Smooth muscle cell (in vitro differentiated cells): ENCODE results near the gene FGFBP2. TPM values are rescaled to one million over a fixed set of nuclear protein-coding genes. Genes with fewer than 3 reads are reported as not detected.

Source experiments
- DNase-seq: peaks from one replicate; lab custom pipeline; 2025; ENCODE audit not compliant: unreplicated experiment; lab: John Stamatoyannopoulos, UW
- H2AFZ ChIP-seq: fragments of 200-600 bp; sonication (generic); 2 replicates; pipeline ENCODE4 v1.6.0; 2016; ENCODE audit warnings: antibody characterized with exemption, low read depth, mild to moderate bottlenecking
- H3F3A ChIP-seq: fragments of 200-600 bp; sonication (generic); 2 replicates; pipeline ENCODE4 v1.6.0; 2017; ENCODE audit warnings: antibody characterized with exemption, low read depth
- H3K27ac ChIP-seq: fragments of 200-600 bp; sonication (generic); 2 replicates; pipeline ENCODE4 v1.5.1; 2016; ENCODE audit warnings: low read depth, mild to moderate bottlenecking
- H3K27me3 ChIP-seq: fragments of 200-600 bp; sonication (generic); 2 replicates; pipeline ENCODE4 v1.6.1; 2016; ENCODE audit warnings: low read depth, mild to moderate bottlenecking
- H3K36me3 ChIP-seq: fragments of 200-600 bp; sonication (generic); 2 replicates; pipeline ENCODE4 v1.5.1; 2016; ENCODE audit warnings: low read depth
- H3K4me1 ChIP-seq: fragments of 200-600 bp; sonication (generic); 2 replicates; pipeline ENCODE4 v1.5.1; 2016; ENCODE audit warnings: low read depth
- H3K4me2 ChIP-seq: fragments of 200-600 bp; sonication (generic); 2 replicates; pipeline ENCODE4 v1.6.0; 2016; ENCODE audit warnings: mild to moderate bottlenecking
- H3K4me3 ChIP-seq: fragments of 200-600 bp; sonication (generic); 2 replicates; pipeline ENCODE4 v1.5.1; 2016; ENCODE audit warnings: mild to moderate bottlenecking
- H3K79me2 ChIP-seq: fragments of 200-600 bp; sonication (generic); 2 replicates; pipeline ENCODE4 v1.6.0; 2016; ENCODE audit warnings: low read depth, mild to moderate bottlenecking
- H3K9ac ChIP-seq: fragments of 200-600 bp; sonication (generic); 2 replicates; pipeline ENCODE4 v1.6.0; 2016; ENCODE audit warnings: low read depth
- H3K9me3 ChIP-seq: fragments of 200-600 bp; sonication (generic); replicated peaks from 2 replicates; pipeline ENCODE4 v1.5.1; 2016; ENCODE audit warnings: low read depth
- H4K20me1 ChIP-seq: fragments of 200-600 bp; sonication (generic); 2 replicates; pipeline ENCODE4 v1.6.0; 2016; ENCODE audit warnings: low read depth
- WGBS: methylation state at CpG from one replicate; pipeline ENCODE4 v1.1.7; 2016; ENCODE audit warnings: low lambda C conversion rate; 5-methylcytosine and 5-hydroxymethylcytosine counted together
- polyA plus RNA-seq: library from polyadenylated mRNA; unstranded; fragments of >200 nt; fragmentation: Nextera tagmentation; extraction: Ambion mirVana; gene quantifications from 2 replicates; pipeline ENCODE4 v1.2.1, GENCODE V29; 2016
- total RNA-seq: library from RNA; depleted of rRNA; stranded (reverse); fragments of >200 nt; gene quantifications from 2 replicates; pipeline ENCODE4 v1.2.3, GENCODE V29; 2014
- TF ChIP-seq, protein P1 (sequence below): fragments of 200-600 bp; sonication (generic); IDR thresholded peaks from 2 replicates; pipeline ENCODE4 v1.5.1; 2017; ENCODE audit warnings: borderline replicate concordance, mild to moderate bottlenecking, antibody characterized with exemption; ENCODE audit not compliant: insufficient read depth, poor library complexity, severe bottlenecking

The FGFBP2 gene
- total and polyA plus RNA-seq, 2 experiments from 2014 or later = not detected

GRCh38 chr4:15976456-15977447 lies 13.8 kb upstream of the FGFBP2 start:
- Histone ChIP-seq H3K4me1 (no peaks in the 10 kb centered on the region), H3K79me2 (no peaks in the 10 kb centered on the region), H3K27ac (no peak overlapping the region), H3K27me3 (no peaks in the 10 kb centered on the region), H3K36me3 (no peaks in the 10 kb centered on the region), H3F3A (no peaks in the 10 kb centered on the region), H2AFZ (no peak overlapping the region), H4K20me1 (no peaks in the 10 kb centered on the region), H3K4me3 (no peak overlapping the region), H3K9me3 (no peaks in the 10 kb centered on the region), H3K4me2 (no peak overlapping the region), H3K9ac (no peak overlapping the region)
- DNase-seq = no peak
- 84% methylated on average over 7 of the region's 7 CpGs for WGBS
- TF ChIP-seq, protein P1, sequence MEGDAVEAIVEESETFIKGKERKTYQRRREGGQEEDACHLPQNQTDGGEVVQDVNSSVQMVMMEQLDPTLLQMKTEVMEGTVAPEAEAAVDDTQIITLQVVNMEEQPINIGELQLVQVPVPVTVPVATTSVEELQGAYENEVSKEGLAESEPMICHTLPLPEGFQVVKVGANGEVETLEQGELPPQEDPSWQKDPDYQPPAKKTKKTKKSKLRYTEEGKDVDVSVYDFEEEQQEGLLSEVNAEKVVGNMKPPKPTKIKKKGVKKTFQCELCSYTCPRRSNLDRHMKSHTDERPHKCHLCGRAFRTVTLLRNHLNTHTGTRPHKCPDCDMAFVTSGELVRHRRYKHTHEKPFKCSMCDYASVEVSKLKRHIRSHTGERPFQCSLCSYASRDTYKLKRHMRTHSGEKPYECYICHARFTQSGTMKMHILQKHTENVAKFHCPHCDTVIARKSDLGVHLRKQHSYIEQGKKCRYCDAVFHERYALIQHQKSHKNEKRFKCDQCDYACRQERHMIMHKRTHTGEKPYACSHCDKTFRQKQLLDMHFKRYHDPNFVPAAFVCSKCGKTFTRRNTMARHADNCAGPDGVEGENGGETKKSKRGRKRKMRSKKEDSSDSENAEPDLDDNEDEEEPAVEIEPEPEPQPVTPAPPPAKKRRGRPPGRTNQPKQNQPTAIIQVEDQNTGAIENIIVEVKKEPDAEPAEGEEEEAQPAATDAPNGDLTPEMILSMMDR = no peak

GRCh38 chr4:15971068-15971801 lies 8.3 kb upstream of the FGFBP2 start:
- no peaks in the 10 kb centered on the region for H3K27me3 ChIP-seq
- no peaks in the 10 kb centered on the region for H3K79me2 ChIP-seq
- TF ChIP-seq, protein P1 = no peak
- DNase-seq = no peak
- WGBS = 85% methylated on average over 9 of the region's 9 CpGs
- H3K9me3 ChIP-seq = no peaks in the 10 kb centered on the region
- H2AFZ ChIP-seq = no peak overlapping the region
- H3K4me3 ChIP-seq = no peak overlapping the region
- H3K36me3 ChIP-seq = no peaks in the 10 kb centered on the region
- no peak overlapping the region for H3K27ac ChIP-seq
- H3K9ac ChIP-seq = no peak overlapping the region
- no peaks in the 10 kb centered on the region for H3F3A ChIP-seq
- no peaks in the 10 kb centered on the region for H4K20me1 ChIP-seq
- H3K4me1 ChIP-seq = no peaks in the 10 kb centered on the region
- no peak overlapping the region for H3K4me2 ChIP-seq

DNA sequence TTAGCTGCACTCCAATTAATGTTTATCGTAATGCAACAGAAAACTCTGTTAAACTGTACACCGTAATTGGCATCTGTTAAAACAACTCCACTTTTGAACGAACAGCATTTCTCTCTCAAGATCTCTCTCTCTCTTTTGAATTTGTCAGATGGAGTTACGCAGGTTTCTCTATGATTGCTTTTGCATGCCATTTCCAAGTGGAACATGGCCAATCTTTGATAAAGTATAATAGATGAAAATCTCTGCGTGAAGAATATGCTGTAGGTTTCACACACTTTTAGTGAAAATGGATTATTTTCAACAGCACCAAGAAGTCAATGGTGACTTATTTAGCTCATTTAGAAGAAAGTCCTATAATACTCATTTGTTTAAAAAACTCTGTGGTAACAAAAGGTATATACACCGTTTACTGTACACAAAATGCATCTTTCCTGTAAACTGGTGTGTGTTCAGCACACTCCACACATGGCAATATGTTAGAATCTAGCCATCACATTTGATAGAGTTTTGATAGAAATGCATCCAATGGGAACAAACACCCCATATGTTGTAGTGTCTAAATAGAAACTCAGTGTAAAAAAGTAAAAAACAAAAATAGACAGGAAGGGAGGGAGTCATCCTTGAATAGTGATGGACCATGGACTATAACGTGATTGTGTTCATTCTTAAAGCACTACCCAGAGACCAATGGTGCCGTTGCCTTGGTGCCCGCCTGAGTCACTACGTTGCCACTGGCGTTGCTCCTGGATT lies 5.8 kb upstream of the FGFBP2 start:
- no peaks in the 10 kb centered on the region for H3F3A ChIP-seq
- H3K4me1 ChIP-seq = no peaks in the 10 kb centered on the region
- H3K9ac ChIP-seq = no peak overlapping the region
- no peak overlapping the region for H3K4me2 ChIP-seq
- H3K27me3 ChIP-seq = no peaks in the 10 kb centered on the region
- no peaks in the 10 kb centered on the region for H3K36me3 ChIP-seq
- H3K4me3 ChIP-seq = no peak overlapping the region
- H2AFZ ChIP-seq = no peak overlapping the region
- 92% methylated on average over 11 of the region's 11 CpGs for WGBS
- H3K79me2 ChIP-seq = no peaks in the 10 kb centered on the region
- no peak for DNase-seq
- no peaks in the 10 kb centered on the region for H4K20me1 ChIP-seq
- H3K9me3 ChIP-seq = no peaks in the 10 kb centered on the region
- H3K27ac ChIP-seq = no peak overlapping the region
- TF ChIP-seq, protein P1 = no peak
